H54 (cell line): ENCODE measurements around the gene COA8.

Experiments used
- DNase-seq: peaks from one replicate; pipeline ENCODE4 v3.0.0; 2011; ENCODE audit warnings: low spot score, mixed read lengths; ENCODE audit not compliant: insufficient read length
- FAIRE-seq: peaks from 3 replicates; lab custom pipeline; 2011; peaks lifted over from hg19 to GRCh38; lab: Jason Lieb, UNC
- POLR2A ChIP-seq: IDR thresholded peaks from 2 replicates; pipeline ENCODE4 v1.6.1; 2011; ENCODE audit warnings: low read depth, mild to moderate bottlenecking, low read length

Gene COA8

DNA sequence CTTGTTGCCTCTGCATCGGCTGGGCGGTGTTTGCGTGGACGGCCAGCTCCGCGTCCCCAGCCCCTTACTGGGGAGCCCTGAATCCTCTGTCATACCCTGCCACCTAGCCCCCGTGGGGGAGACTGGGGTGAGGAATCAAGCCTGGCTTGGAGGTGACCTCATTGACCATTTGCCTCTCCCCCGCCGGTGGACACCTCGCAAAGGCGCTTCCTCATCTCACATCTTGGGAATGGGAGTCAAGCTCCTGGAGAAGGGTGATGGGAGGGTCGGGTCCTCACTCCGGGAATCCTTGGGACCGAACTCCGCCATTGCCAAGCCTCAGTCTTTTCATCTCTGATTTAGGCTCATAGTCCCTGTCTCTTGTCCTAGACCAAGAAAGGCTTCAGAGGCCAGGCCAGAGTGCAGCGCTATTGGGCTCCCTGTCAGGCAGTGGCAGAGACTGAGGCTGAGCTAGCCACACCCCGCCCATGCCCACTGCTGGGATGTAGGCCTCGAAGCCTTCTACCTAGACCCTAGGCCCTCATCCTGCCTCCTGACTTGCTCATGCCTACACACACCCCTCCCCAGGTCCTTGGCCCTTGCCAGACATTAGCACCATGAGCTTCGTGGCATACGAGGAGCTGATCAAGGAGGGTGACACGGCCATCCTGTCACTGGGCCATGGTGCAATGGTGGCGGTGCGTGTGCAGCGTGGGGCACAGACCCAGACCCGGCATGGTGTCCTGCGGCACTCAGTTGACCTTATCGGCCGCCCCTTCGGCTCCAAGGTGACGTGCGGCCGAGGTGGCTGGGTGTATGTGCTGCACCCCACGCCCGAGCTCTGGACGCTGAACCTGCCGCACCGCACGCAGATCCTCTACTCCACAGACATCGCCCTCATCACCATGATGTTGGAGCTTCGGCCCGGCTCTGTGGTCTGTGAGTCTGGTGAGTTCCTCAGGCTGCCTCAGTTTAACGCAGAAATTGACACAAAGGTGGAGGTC, 33.1 kb upstream of the COA8 start:
- DNase-seq (no peak), FAIRE-seq (no peak)
- TF ChIP-seq POLR2A: no peak

DNA sequence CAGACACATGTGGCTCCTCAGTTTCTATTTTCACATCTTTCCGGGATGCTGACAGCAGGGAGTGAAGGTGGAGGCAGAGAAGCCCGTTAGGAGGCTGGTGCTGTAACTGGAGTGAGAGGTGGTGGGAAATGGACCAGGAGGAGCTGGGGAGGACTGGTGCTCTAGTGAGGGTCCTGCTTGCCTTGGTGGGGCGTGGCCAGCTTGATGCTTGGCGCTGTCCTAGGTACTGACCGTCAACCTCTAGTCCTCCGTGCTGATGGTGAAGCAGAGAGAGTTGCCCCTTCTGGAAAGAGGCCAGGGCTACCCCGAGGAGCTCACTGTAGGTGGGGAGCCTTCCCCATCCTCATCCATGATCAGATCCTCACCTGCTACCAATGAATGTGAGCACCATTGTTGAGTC, 32.4 kb upstream of the COA8 start:
- no peak for FAIRE-seq

DNA sequence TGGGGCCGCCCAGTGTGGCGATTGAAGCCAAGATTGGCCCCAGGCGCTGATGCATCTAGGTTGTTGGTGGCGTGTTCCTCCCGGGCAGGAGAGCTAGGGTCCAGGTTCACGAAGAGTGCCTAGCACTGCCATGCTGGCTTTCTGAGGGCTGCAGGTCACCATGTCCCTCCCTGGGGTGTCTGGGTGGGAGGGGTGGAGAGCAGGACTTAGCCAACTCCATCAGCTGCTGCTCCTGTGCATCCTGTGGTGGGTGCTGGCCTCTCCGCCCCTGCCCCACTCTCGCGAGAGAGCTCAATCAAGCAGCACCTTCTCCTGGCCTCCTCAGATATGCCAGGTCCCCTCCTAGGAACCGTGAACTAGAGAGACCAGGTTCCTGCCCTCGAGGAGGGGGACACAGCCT, 31.9 kb upstream of the COA8 start:
- DNase-seq (no peak), FAIRE-seq (no peak)
- TF ChIP-seq POLR2A: no peak

More for the DNA sequence above, 32.4 kb upstream of the COA8 start:
- TF ChIP-seq POLR2A: no peak
- no peak for DNase-seq

DNA sequence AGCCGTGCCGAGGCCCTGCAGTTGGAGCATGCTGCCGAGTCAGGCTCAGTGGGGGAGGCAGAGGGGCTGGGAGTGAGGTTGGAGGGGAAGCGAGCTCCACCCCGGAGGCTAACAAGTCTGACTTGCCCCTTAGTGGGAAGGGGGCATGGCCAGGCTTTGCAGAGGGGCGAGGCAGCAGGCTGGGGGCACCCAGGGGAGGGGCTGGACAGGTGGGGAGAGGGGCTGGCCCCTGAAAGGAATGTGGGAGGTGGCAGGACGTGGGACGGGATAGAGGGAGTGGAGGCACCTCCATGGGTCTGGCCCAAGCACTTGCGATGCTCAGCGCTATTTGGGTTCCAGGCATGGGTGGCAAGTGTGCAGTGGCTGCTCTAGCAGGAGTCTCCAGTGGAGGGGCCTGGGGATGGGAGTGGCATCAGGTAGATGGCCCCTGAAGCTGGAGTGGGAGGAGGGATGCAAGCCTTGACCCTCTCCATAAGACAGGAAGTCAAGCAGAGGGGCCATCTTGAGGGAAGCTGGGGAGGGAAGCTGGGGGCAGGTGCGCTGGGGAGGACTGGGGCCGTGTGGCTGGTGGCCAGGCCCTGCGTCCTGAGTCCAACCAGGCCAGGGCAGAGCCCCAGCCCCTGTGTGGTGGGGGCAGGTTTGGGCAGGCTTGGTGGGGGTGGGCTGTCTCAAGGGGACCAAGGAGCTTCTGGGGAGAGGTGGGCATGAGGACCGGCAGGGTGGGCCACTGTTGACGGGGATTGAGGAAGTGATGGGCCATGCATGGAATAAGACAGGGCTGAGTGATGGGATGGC, 31.1 kb upstream of the COA8 start:
- no peak for DNase-seq
- FAIRE-seq: no peak
- TF ChIP-seq POLR2A: no peak

DNA sequence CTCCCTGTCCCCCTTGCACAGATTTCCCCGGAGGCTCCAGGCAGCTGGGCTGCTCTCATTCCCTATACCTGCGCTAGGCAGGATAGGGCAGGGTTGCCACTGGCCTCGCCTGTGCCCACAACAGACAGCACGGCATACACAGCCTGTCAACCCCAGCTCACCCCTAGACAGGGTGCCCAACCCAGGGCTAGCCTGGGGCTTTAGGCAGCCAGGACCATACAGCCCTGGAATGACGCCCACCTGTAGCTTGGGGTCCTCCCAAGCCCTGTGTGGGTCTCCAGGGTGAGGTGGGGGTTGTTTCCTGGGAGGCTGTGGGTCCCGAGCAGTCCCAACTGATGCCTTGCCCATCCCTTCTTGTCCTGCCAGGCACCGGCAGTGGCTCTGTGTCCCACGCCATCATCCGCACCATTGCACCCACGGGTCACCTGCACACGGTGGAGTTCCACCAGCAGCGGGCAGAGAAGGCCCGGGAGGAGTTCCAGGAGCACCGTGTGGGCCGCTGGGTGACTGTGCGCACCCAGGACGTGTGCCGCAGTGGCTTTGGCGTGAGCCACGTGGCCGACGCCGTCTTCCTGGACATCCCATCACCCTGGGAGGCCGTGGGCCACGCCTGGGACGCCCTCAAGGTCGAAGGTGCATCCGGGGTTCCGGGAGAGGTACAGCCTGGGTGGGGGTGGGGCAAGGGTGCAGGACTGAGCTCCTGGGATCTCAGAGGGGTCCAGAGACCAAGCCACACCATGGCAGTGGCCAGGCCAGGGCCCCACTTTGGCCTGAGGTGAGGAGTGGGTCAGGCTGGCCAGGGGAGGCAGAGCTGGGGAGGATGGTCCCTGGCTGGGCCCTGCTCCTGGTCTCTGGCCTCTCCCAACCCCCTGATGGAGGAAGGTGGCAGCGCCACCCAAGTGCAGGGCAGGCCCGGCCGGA, 30.3 kb upstream of the COA8 start:
- DNase-seq: no peak
- FAIRE-seq: no peak
- TF ChIP-seq POLR2A: no peak

DNA sequence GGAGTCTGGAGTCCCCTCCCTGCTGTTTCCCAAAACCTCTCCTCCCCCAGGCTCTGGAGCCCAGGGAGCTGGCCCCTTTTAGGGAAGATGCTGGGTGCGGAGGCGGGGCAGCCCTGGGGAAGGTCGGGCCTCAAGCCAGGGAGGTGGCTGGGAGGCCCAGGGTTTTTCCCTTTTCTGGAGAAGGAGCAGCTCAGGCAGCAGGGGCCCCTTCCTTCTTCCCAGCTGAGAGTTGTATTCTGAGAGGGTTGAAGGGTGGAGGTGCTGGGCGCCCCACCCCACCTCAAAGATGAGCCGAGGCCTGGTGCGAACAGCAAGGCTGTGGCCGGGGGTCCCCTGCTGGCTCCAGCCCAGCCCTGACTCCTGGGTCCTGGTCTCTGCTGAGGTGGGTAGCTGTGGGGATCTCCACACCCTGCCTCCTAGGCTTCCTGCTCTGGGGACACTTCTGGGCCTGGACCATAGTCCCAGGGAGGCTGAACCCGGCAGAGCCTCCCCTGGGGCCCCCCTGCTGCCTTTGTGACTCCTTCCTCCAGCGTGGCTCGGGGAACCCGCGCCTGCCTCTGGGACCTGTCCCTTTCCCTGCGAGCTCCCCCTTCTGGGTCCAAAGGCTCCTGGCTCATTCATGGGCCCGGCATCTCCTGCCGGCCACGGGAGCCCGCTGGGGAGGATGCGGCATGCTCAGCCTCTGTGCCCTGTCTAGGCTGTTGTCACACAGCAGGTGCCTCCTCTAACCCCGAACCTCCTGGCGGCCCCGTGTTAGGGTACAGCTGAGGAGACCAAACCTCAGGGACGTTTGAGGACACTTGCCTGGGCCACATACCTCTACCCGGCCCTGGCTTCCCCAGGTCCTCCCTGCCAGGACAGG, 29.4 kb upstream of the COA8 start:
- DNase-seq (no peak), FAIRE-seq (no peak)
- TF ChIP-seq POLR2A: no peak

DNA sequence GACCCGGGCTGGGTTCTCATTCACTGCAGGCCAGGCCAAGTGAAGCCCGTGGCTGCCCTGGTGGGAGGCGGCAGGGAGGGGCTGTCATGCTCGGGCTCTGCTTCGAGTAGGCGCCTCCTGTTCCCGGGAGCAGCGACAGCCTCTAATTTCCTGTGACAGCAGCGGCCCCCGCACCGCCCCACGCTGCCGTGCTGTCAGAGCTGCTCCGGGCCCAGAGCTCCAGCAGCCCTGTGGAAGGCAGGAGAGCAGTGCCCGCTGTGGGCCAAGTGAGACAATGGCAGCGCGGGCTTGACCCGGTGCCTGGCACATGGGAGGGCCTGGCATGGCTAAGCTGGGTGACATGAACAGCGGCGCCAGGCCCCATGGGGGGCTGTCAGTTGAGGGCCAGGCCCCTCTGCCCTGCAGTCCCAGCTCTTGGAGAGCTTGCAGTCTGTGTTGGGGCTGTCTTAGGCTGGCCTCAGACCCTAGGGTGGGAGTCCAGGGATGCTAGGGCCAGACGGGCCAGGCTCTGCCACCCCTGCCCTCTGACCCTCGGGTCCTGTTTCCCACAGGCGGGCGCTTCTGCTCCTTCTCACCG, 28.7 kb upstream of the COA8 start:
- FAIRE-seq (no peak), DNase-seq (no peak)
- no peak for TF ChIP-seq POLR2A

DNA sequence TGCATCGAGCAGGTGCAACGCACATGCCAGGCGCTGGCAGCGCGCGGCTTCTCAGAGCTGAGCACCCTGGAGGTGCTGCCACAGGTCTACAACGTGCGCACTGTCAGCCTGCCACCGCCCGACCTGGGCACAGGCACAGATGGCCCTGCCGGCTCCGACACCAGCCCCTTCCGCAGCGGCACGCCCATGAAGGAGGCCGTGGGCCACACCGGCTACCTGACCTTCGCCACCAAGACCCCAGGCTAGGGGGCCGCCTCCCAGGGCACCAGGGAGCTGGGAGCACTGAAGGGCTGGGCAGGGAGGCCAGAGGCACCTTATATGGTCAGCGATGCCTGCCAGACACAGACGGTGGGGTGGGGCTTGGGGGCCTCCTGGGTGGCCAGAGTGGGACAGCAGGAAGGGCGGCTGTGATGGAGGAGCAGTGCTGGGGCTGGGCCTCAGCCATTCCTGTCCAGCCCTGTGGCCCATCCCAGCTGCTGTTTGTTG, 28.1 kb upstream of the COA8 start:
- DNase-seq: no peak
- no peak for TF ChIP-seq POLR2A
- no peak for FAIRE-seq

DNA sequence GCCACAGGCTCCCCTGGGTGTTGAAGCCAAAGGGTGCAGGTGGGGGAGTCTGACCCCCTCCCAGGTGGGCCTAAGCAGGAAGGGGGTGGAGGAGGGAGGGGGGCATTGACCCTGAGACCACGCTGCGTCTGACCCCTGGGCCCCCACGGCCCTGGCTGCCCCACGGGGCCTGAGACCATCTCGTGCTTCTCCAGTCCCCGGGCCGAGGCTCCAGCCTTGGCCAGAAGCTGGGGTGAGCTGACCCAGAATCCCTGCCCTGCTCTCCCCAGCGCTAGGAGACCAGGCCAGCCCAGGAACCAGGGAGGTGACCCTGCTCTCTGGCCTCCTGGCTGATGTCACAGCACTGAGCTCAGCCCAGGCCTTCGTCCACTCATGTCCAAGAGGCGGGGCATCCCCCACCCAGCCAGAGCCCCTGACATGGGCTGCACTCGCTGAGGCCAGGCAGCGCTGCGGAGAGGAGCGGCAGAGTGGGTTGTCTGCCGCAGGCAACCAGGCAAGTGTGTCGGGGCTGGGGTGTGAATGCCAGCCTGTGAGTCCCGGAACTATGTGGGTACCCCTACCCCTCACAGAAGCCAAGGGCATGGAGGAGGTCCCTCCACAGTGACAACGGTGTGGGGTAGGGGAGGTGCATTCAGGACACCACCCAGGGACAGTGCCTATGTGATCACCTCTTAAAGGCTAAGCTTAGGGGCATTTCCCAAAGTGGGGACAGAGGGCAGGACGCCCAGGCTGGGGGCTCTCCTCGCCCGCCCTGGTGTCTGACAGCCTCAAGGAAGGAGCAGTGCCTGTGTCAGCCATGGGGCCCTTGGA, 27.5 kb upstream of the COA8 start:
- TF ChIP-seq POLR2A: no peak
- DNase-seq (no peak), FAIRE-seq (no peak)

DNA sequence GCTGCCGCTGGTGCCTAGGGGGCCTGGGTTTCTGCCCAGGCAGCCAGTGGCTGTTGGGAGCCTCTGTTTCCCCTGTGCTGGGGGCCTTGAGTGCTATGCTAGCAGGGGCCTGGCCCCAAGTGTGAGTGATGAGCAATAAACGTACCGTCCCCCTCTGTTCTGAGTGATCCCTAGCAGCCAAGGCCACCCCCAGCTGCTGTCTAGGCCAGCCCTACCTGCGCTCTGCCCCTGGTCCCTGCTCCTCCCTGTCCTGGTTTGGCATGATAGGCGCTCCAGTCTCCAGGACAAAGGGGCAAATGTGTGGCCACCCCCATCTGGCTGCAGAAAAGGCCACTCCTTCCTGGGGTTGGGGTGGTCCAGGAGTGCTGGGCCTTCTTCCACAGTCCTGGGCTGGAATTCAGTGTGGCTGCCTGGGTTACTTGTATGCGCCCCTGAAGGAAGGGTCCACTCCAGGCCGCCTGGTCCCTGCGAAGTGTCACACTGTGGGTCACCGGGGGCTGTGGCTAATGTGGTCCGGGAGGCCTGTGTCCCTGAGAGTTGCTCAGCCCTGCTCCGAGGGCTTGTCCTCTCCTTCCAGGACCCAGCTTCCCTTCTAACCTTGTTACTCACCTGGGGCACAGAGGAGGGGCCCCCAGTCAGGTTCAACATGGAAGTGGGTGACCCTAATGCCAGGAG, 26.7 kb upstream of the COA8 start:
- FAIRE-seq (no peak), DNase-seq (no peak)
- no peak for TF ChIP-seq POLR2A

DNA sequence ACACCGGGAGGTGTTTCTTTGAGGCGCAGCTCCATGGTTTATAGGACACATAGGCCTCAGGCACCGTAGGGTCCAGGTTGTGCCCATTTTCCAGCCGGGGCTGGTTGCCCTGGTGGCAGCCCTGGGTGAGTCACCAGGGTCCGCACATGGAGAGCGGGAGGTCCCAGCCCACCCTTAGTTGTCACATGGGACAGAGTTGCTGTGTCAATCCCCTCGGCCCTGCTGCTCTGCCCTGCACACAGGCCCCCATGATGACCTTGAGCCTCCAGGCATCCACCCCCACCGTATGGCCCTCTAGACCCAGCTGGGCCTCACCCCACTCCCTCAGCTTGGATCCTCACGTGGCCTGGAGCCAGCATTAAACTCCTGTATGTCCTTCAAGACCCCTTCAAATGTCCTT, 26.1 kb upstream of the COA8 start:
- FAIRE-seq (no peak), DNase-seq (no peak)
- TF ChIP-seq POLR2A: no peak
